GM21447 (cell line): ENCODE data around the gene RASSF4.

Source experiments
- ATAC-seq: cut with Tn5 transposase; IDR thresholded peaks from one replicate; pipeline ENCODE4 v1.9.1; 2021; ENCODE audit not compliant: unreplicated experiment

Gene RASSF4

GRCh38 chr10:44959247-44960087 is at the start of gene RASSF4:
Gene RASSF4 (plus strand): TSS chr10:44959802. CDS start chr10:44970203, 10,401 bp downstream.
- peak; percentile 89 for ATAC-seq

- ATAC-seq, result no peak
Measured at GRCh38 chr10:44909910-44910309, 49.7 kb upstream of the RASSF4 start.

GRCh38 chr10:44910602-44911001 is 49.0 kb upstream of the RASSF4 start:
- no peak for ATAC-seq

GRCh38 chr10:44911081-44911540 is 48.5 kb upstream of the RASSF4 start, which contains the start of gene TMEM72:
Gene TMEM72 (plus strand): TSS chr10:44911337. CDS start chr10:44911513, 176 bp downstream.
- no peak for ATAC-seq

- ATAC-seq, result no peak
Measured at GRCh38 chr10:44911951-44912350, 47.7 kb upstream of the RASSF4 start.

GRCh38 chr10:44913350-44914081 is 46.1 kb upstream of the RASSF4 start:
- no peak for ATAC-seq

- no peak for ATAC-seq
Measured at GRCh38 chr10:44914891-44915290, 44.7 kb upstream of the RASSF4 start.

- ATAC-seq, result no peak
Measured at GRCh38 chr10:44916429-44916828, 43.2 kb upstream of the RASSF4 start.

GRCh38 chr10:44917848-44918247 is 41.8 kb upstream of the RASSF4 start:
- ATAC-seq, result no peak

GRCh38 chr10:44920252-44920651 is 39.4 kb upstream of the RASSF4 start:
- no peak for ATAC-seq

- no peak for ATAC-seq
Measured at GRCh38 chr10:44921061-44921460, 38.5 kb upstream of the RASSF4 start.

- no peak for ATAC-seq
Measured at GRCh38 chr10:44921506-44921905, 38.1 kb upstream of the RASSF4 start.

- no peak for ATAC-seq
Measured at GRCh38 chr10:44922021-44922420, 37.6 kb upstream of the RASSF4 start.

GRCh38 chr10:44922796-44923545 is 36.6 kb upstream of the RASSF4 start:
- ATAC-seq, result no peak

GRCh38 chr10:44923611-44924010 is 36.0 kb upstream of the RASSF4 start:
- no peak for ATAC-seq

GRCh38 chr10:44924261-44925040 is 35.2 kb upstream of the RASSF4 start:
- no peak for ATAC-seq

GRCh38 chr10:44925224-44925623 is 34.4 kb upstream of the RASSF4 start:
- no peak for ATAC-seq

GRCh38 chr10:44925811-44926750 is 33.5 kb upstream of the RASSF4 start:
- no peak for ATAC-seq

- no peak for ATAC-seq
Measured at GRCh38 chr10:44926751-44927351, 32.8 kb upstream of the RASSF4 start.
